GM23338 (cell line): ENCODE results near the gene PARD3. TPM values are rescaled to one million over a fixed set of nuclear protein-coding genes. Genes with fewer than 3 reads are reported as not detected.

Experiments
- ATAC-seq: fragments of 200-7000 bp; cut with Tn5 transposase; 3 replicates; pipeline ENCODE4 v1.9.1; 2020
- DNase-seq: peaks from one replicate; pipeline ENCODE4 v3.0.0-alpha.2; 2015; ENCODE audit warnings: low spot score
- H2AFZ ChIP-seq: fragments of 200-600 bp; sonication (generic); 2 replicates; pipeline ENCODE4 v1.8.0; 2016; ENCODE audit warnings: antibody characterized with exemption, mild to moderate bottlenecking, moderate library complexity
- H3F3A ChIP-seq: fragments of 200-600 bp; sonication (generic); replicated peaks from 2 replicates; pipeline ENCODE4 v1.8.0; 2017; ENCODE audit warnings: antibody characterized with exemption, mixed run types, low read depth
- H3K27ac ChIP-seq: fragments of 200-600 bp; sonication (generic); 2 replicates; pipeline ENCODE4 v1.6.1; 2016; ENCODE audit warnings: low read depth
- H3K27me3 ChIP-seq: fragments of 200-600 bp; sonication (generic); 2 replicates; pipeline ENCODE4 v1.8.0; 2016; ENCODE audit warnings: mild to moderate bottlenecking, mixed run types, moderate library complexity; ENCODE audit not compliant: insufficient read depth
- H3K36me3 ChIP-seq: fragments of 200-600 bp; sonication (generic); 2 replicates; pipeline ENCODE4 v1.8.0; 2016; ENCODE audit warnings: mild to moderate bottlenecking; ENCODE audit not compliant: insufficient read depth
- H3K4me1 ChIP-seq: fragments of 200-600 bp; sonication (generic); 2 replicates; pipeline ENCODE4 v1.8.0; 2016; ENCODE audit warnings: mild to moderate bottlenecking, moderate library complexity; ENCODE audit not compliant: insufficient read depth
- H3K4me2 ChIP-seq: fragments of 200-600 bp; sonication (generic); 2 replicates; pipeline ENCODE4 v1.7.1; 2017; ENCODE audit warnings: mixed run types
- H3K4me3 ChIP-seq: fragments of 200-600 bp; sonication (generic); 2 replicates; pipeline ENCODE4 v1.6.1; 2016; ENCODE audit warnings: mixed run types
- H3K79me2 ChIP-seq: fragments of 200-600 bp; sonication (generic); replicated peaks from 2 replicates; pipeline ENCODE4 v1.8.0; 2017; ENCODE audit warnings: mild to moderate bottlenecking; ENCODE audit not compliant: insufficient read depth
- H3K9me2 ChIP-seq: fragments of 200-600 bp; sonication (generic); 2 replicates; pipeline ENCODE4 v1.8.0; 2017; ENCODE audit not compliant: insufficient read depth
- H4K20me1 ChIP-seq: fragments of 200-600 bp; sonication (generic); replicated peaks from 2 replicates; pipeline ENCODE4 v1.8.0; 2017; ENCODE audit warnings: mild to moderate bottlenecking; ENCODE audit not compliant: insufficient read depth
- H3K27ac Mint-ChIP-seq: 2 replicates; pipeline ENCODE4 v1.8.0; 2020; ENCODE audit warnings: inconsistent platforms, mild to moderate bottlenecking, moderate library complexity, mixed read lengths
- H3K27me3 Mint-ChIP-seq: 3 replicates; pipeline ENCODE4 v1.8.0; 2022; ENCODE audit warnings: low read depth, mild to moderate bottlenecking, moderate library complexity, mixed read lengths, inconsistent platforms; ENCODE audit not compliant: insufficient read depth, poor library complexity
- H3K36me3 Mint-ChIP-seq: 3 replicates; pipeline ENCODE4 v1.8.0; 2021; ENCODE audit warnings: low read depth, mild to moderate bottlenecking, inconsistent platforms, moderate library complexity, mixed read lengths
- H3K4me1 Mint-ChIP-seq: 3 replicates; pipeline ENCODE4 v1.8.0; 2020; ENCODE audit warnings: mild to moderate bottlenecking, inconsistent platforms, mixed read lengths
- H3K4me3 Mint-ChIP-seq: 3 replicates; pipeline ENCODE4 v1.8.0; 2021; ENCODE audit warnings: moderate library complexity, mild to moderate bottlenecking, inconsistent platforms, mixed read lengths
- H3K9me3 Mint-ChIP-seq: 3 replicates; pipeline ENCODE4 v1.8.0; 2020; ENCODE audit warnings: moderate library complexity, mild to moderate bottlenecking, inconsistent platforms, mixed read lengths
- CREB1 ChIP-seq: fragments of 250-450 bp; sonication (Bioruptor Pico); IDR thresholded peaks from 2 replicates; pipeline ENCODE4 v1.5.0; 2020; ENCODE audit warnings: low read depth, mild to moderate bottlenecking, moderate library complexity
- EZH2 ChIP-seq: fragments of 200-600 bp; sonication (generic); IDR thresholded peaks from one replicate; pipeline ENCODE4 v1.8.0; 2017; ENCODE audit warnings: antibody characterized with exemption, mild to moderate bottlenecking, low read depth; ENCODE audit not compliant: unreplicated experiment
- EZH2phosphoT487 ChIP-seq: fragments of 200-600 bp; sonication (generic); IDR thresholded peaks from one replicate; pipeline ENCODE4 v1.8.1; 2018; ENCODE audit warnings: antibody characterized with exemption; ENCODE audit not compliant: unreplicated experiment
- NANOG ChIP-seq: IDR thresholded peaks from 2 replicates; pipeline ENCODE4 v1.6.1; 2016; ENCODE audit warnings: antibody characterized with exemption, borderline replicate concordance
- POLR2AphosphoS5 ChIP-seq: IDR thresholded peaks from 2 replicates; pipeline ENCODE4 v1.6.1; 2016; ENCODE audit warnings: antibody characterized with exemption, low read depth
- ZNF114 ChIP-seq: fragments of 250-450 bp; sonication (Bioruptor Pico); IDR thresholded peaks from 2 replicates; pipeline ENCODE4 v1.5.0; 2020; ENCODE audit warnings: mild to moderate bottlenecking, moderate library complexity
- ZNF462 ChIP-seq: fragments of 250-450 bp; sonication (Bioruptor Pico); IDR thresholded peaks from 2 replicates; pipeline ENCODE4 v1.5.0; 2020; ENCODE audit warnings: mild to moderate bottlenecking, moderate library complexity
- polyA plus RNA-seq: library from polyadenylated mRNA; unstranded; fragments of >200 nt; fragmentation: Nextera tagmentation; extraction: Ambion mirVana; gene quantifications from 2 replicates; pipeline ENCODE4 v1.2.1, GENCODE V29; 2016
- total RNA-seq: library from RNA; depleted of rRNA; stranded (reverse); fragments of >200 nt; shearing (Covaris generic); gene quantifications from 2 replicates; pipeline ENCODE4 v1.2.3, GENCODE V29; 2014

PARD3 gene
- total and polyA plus RNA-seq, 2 experiments from 2014 or later: 30.2 to 51.4 TPM

- TF ChIP-seq ZNF462 (no peak), POLR2AphosphoS5 (no peak)
Observed at GRCh38 chr10:34838366-34838900, 23.3 kb upstream of the PARD3 start (continued).

DNA sequence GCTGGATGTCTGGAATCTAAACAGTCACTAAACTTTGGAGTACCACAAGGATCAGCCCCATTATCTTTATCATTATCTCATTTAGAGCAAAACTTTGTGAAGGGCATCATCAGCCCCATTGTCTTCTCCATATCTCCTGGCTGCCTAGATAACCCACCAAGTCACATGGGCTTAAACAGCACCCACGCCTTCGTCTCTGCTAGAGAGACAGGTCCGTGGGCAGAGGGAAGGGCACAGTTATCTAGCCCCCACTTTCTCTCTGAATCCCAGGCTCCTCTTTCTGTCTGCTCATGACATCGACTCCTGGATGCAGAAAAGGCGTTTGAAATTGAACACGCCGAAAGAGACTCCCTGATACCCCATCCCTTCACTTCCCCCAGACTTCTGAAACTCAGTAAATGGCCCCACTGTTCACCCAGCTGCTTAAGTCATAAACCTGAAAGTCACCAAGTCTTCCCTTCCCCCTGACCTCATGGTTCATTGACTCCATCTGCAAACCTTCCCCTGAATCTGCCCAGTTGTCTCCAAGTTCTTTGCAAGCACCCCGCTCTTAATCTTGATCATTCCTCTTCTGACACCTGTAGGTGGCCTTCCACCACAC lies 20.9 kb upstream of the PARD3 start:
- ATAC-seq: no peak
- Mint-ChIP-seq H3K4me3 (no peak overlapping the region), H3K9me3 (no peaks in the 10 kb centered on the region), H3K4me1 (no peaks in the 10 kb centered on the region), H3K27me3 (peaks cover 2% of the 10 kb centered on the region), H3K27ac (no peak overlapping the region), H3K36me3 (no peaks in the 10 kb centered on the region)
- Histone ChIP-seq H3F3A (no peaks in the 10 kb centered on the region), H4K20me1 (no peaks in the 10 kb centered on the region), H3K9me2 (no peaks in the 10 kb centered on the region; the same call in 1 of the 2 replicates), H3K79me2 (no peaks in the 10 kb centered on the region), H3K27ac (no peak overlapping the region), H3K36me3 (no peaks in the 10 kb centered on the region), H3K4me3 (no peak overlapping the region), H2AFZ (0 out of 2 replicates have a peak overlapping the region, but pooled peaks have one; percentile 38), H3K4me2 (no peak overlapping the region), H3K27me3 (no peaks in the 10 kb centered on the region), H3K4me1 (no peaks in the 10 kb centered on the region)
- no peak for DNase-seq
- TF ChIP-seq NANOG (no peak), ZNF114 (CRISPR knock-in tag) (no peak), EZH2 (no peak), POLR2AphosphoS5 (no peak), EZH2phosphoT487 (no peak), ZNF462 (no peak), CREB1 (CRISPR knock-in tag) (no peak)
